GM10847 (cell line): Measurements from ENCODE around the gene BRSK2.

Source experiments
- POLR2A ChIP-seq: IDR thresholded peaks from 2 replicates; pipeline ENCODE4 v1.6.1; 2011; ENCODE audit not compliant: insufficient read length; ENCODE audit errors: extremely low read depth

Gene BRSK2

DNA sequence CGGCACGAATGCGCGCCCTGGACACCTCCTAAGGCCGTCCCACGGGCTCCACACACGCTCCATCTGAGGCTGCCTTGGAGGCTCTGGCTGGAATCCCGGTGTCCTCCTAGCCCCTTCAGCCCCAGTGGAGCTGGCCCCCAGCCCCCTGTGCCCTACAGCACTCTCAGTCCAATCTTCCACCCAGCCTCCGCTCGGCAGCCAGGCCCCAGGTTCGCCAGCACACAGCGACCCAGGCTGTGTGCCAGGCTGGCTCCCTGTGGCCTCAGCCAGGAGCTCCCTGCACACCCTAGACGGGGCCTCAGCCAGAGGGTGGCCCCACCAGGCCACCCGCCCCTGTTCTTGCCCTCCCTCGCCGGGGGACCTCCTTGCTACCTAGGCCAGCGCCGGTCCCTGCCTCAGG is 78.3 kb downstream of the BRSK2 start:
- no peak for TF ChIP-seq POLR2A

DNA sequence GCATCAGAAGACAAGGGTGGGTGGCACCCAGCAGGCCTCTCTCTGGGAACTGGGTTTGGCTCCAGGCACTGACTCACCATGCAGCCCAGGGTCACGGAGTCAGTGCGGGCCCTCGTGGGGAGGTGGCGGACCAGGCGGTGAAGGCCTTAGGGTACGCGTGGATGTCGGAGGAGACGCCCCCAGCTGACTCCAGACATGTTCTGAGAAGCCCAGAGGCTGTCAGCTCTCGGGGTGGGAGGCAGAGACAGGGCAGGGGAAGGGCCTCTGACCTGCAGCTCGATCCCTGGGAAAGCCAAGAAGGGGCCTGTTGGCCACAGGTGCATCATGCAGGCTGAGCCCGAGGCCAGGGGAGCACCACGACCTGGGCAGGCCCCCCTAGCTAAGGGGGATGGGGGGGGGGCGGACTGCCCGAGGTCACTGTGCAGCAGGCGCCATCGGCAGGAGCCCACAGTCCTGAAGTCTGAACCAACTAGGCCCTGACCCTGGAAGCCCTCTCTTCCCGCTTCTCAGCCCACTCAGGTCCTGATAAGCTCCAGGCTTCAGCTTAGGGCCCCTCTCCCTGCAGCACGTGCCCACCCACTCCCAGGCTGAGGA is 78.8 kb downstream of the BRSK2 start:
- no peak for TF ChIP-seq POLR2A

- TF ChIP-seq POLR2A: no peak
These were observed 79.7 kb downstream of the BRSK2 start for GRCh38 chr11:1469287-1469910.

GRCh38 chr11:1469911-1470680 is 80.4 kb downstream of the BRSK2 start:
- no peak for TF ChIP-seq POLR2A

DNA sequence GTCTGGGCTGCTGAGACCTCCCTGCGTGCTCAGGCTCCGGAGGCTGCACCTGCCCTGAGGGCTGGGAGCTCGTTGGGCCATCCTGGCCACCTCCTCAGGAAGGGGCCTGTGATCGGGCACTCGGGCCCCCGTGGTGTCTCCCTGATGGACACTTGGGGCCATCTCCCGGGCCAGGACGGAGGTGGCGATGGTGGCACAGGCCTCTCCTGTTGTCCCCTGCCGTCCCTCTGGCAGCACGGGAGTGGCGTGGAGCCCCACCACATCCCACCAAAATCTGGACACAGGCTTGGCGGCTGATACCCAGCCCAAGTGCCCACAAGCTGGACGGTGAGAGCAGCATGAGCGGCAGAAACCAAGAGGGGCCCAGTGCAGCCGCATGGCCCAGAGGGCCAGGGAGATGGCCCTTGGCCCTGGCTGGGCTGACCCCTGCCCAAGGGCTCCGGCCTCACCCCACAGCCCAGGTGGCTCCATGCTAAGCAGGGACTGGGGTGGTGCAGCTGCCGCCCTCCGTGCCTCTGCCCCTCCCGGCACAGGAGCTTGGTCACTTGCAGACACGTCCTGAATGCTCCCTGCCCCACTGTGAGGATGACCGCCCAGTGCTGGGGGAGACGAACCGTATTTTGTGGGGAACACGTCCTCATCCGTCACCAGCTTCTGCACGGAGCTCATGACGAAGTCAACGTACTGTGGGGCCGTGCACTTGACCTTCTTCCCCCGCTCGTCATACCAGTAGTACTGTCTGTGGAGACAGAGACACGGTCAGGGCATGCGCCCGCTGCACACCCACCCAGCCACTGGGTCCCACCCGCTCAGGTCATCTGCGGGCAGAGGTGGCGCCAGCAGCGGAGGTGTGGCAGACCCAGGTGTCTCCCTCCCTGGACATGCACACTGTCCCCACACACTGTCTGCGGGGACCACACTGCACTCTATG is 81.2 kb downstream of the BRSK2 start:
- no peak for TF ChIP-seq POLR2A

DNA sequence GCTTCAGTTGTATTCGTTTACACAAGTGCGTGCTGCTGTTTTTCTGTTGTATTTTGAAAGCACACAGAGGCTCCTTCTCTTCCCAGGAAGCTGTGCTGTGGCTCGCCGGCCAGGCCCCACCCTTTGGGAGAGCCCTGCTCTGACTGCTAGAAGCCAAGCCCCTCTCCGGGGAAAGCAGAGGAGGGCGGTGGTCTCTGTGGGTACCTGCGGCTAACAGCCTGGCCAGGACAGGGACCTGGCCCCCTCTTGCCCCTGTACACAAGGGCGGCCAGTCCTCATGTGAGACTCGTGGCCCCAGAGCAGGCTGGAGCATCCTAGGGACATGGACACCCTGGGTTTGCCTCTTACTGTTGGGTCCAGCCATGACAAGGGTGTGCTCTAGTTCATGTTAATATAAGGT is 82.0 kb downstream of the BRSK2 start:
- no peak for TF ChIP-seq POLR2A

- no peak for TF ChIP-seq POLR2A
These were observed 82.7 kb downstream of the BRSK2 start for GRCh38 chr11:1472180-1473005.

DNA sequence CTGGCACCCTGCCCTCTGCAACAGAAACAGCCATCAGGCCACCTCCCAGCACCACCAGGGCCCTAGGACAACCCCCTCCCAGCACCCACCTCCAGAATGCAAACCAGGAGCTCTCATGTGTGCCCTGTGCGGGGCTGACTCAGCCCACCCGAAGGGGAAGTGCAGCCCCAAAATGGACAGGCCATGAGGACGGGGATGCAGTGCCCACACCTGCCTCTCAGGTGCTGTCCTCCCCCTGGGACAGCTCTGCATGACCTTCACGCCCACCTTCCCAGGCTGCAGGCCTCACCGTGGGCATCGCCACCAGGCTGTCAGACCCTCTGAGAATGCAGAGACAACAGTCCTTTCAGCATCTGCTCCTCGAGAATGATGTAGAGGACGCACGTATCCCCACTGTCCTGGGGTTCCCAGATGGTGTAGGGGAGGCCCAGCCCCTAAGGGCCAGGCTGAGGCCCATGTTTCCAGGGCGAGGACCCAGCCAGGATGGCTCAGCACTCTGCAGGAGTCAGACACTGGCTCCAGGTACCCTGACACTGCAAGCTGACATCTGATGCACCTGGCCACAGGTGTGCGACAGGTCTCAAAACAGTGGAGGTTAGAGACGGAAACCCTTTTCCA is 83.4 kb downstream of the BRSK2 start:
- no peak for TF ChIP-seq POLR2A

- no peak for TF ChIP-seq POLR2A
These were observed 84.1 kb downstream of the BRSK2 start for GRCh38 chr11:1473786-1474185.

DNA sequence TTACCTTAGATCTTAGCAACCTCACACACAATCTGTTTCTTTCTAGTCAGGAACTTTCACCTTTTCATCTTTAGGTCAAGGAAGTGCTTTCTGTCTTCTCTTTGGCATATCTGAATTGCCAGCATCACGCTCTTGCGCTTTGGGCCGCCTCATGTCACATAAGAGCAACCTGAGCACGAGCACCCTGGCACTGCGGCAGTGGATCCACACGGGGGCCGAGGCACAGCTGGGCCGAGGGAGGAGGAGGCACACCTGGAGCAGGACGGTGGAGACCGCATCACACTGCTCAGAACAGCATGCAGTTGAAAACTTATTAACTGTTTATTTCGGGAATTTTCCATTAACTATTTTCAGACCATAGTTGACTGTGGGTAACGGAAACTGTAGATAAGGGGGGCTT is 86.1 kb downstream of the BRSK2 start:
- TF ChIP-seq POLR2A: no peak

- no peak for TF ChIP-seq POLR2A
These were observed 87.4 kb downstream of the BRSK2 start for GRCh38 chr11:1476940-1477736.

DNA sequence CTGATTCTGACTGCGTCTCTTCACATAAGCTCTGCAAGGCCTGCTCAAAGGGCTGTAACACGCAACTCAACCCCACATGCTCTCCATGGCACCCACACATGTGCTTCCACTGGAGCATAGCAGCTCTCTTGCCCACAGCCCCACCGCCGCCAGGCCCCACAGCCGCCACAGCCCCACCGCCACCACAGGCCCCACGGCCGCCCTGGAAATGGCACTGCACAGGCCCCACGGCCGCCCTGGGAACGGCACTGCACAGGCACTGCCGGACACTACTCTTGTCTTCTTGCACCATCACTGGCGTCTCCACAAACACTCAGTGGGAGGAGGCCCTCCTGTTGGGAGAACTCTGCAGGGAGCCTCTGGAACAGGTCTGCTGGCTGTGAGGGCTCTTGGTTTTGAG is 88.3 kb downstream of the BRSK2 start:
- TF ChIP-seq POLR2A: no peak

GRCh38 chr11:1478544-1478943 is 88.8 kb downstream of the BRSK2 start:
- no peak for TF ChIP-seq POLR2A
